GM03348 (cell line): Measurements from ENCODE around the gene TEFM.
"Not testable (repeated sequence)": the region's sequence is repeated elsewhere in the genome, so short reads cannot be mapped to it uniquely, and the experiment has no call there.

Experiments
- DNase-seq: peaks from one replicate; pipeline ENCODE4 v3.0.0; 2012; ENCODE audit warnings: low spot score

The TEFM gene

GRCh38 chr17:30920683-30921543 is 14.9 kb upstream of the TEFM start:
- DNase-seq: no peak

- no peak for DNase-seq
These were observed 14.2 kb upstream of the TEFM start for GRCh38 chr17:30920282-30920681.

- DNase-seq: no peak
These were observed 11.0 kb upstream of the TEFM start for GRCh38 chr17:30917050-30917449.

GRCh38 chr17:30915833-30916611 is 10.0 kb upstream of the TEFM start:
- DNase-seq: no peak

- no peak for DNase-seq
These were observed 7.9 kb upstream of the TEFM start for GRCh38 chr17:30913955-30914354.

GRCh38 chr17:30910151-30910550 is 4.1 kb upstream of the TEFM start:
- DNase-seq: not testable (repeated sequence)

- no peak for DNase-seq
These were observed 2.8 kb upstream of the TEFM start for GRCh38 chr17:30908717-30909420.

GRCh38 chr17:30905742-30906100 is 317 bp downstream of the TEFM start:
- DNase-seq: peak; percentile 41

- DNase-seq: no peak
These were observed 8.7 kb downstream of the TEFM start for GRCh38 chr17:30897311-30897710.

GRCh38 chr17:30894236-30894635 is 11.8 kb downstream of the TEFM start:
- DNase-seq: no peak

GRCh38 chr17:30886187-30886586 is 19.9 kb downstream of the TEFM start:
- no peak for DNase-seq

GRCh38 chr17:30869005-30869404 is 37.0 kb downstream of the TEFM start:
- DNase-seq: no peak

- DNase-seq: no peak
These were observed 41.4 kb downstream of the TEFM start for GRCh38 chr17:30864636-30865035.

- DNase-seq: peak; percentile 27
These were observed 47.3 kb downstream of the TEFM start for GRCh38 chr17:30858556-30859250.

GRCh38 chr17:30854146-30854545 is 51.9 kb downstream of the TEFM start:
- DNase-seq: no peak
